Testis (tissue), 3 donors: ENCODE measurements around the gene ART4. TPM values are rescaled to one million over a fixed set of nuclear protein-coding genes. Genes with fewer than 3 reads are reported as not detected.

ENCODE experiments used
- DNase-seq: peaks from one replicate; pipeline ENCODE4 v3.0.0-alpha.2; 2019
- H3K27ac ChIP-seq, 2 donors: fragments of 200-600 bp; sonication (generic); one replicate each; pipeline ENCODE4 v1.5.1; 2019
- H3K27me3 ChIP-seq: fragments of 200-600 bp; sonication (generic); one replicate; pipeline ENCODE4 v1.5.1; 2019
- H3K36me3 ChIP-seq: fragments of 200-600 bp; sonication (generic); one replicate; pipeline ENCODE4 v1.5.1; 2017; ENCODE audit warnings: low read depth; ENCODE audit errors: missing control alignments
- H3K4me1 ChIP-seq: fragments of 200-600 bp; sonication (generic); one replicate; pipeline ENCODE4 v1.5.1; 2019
- H3K4me3 ChIP-seq, 2 donors: fragments of 200-600 bp; sonication (generic); one replicate each; pipeline ENCODE4 v1.5.1; 2017 to 2019
- H3K9me3 ChIP-seq: fragments of 200-600 bp; sonication (generic); one replicate; pipeline ENCODE4 v1.5.1; 2017
- CTCF ChIP-seq, 3 experiments: fragments of 450-650 bp in 2 of 3; fragments of 200-600 bp in 1 of 3; sonication (generic) in 1 of 3; IDR thresholded peaks; one replicate each; pipeline ENCODE4 v1.5.1; 2016 to 2019; ENCODE audit warnings: antibody characterized with exemption in 3 of 3, mild to moderate bottlenecking in 2 of 3, moderate library complexity in 1 of 3
- POLR2A ChIP-seq: fragments of 450-650 bp; IDR thresholded peaks from one replicate; pipeline ENCODE4 v1.6.1; 2017; ENCODE audit warnings: antibody characterized with exemption, mild to moderate bottlenecking, moderate library complexity
- WGBS, 2 donors: methylation state at CpG; one replicate each; pipeline ENCODE4 v1.1.5; 2018; 5-methylcytosine and 5-hydroxymethylcytosine counted together
- intact Hi-C: fragments of 100-400 bp; cut with DNase I; formaldehyde crosslinking; loops from one replicate; pipeline ENCODE4 v1.15.1; 2023; ENCODE audit warnings: low total_unique reads
- polyA plus RNA-seq: library from polyadenylated mRNA; stranded (reverse); fragments of 350-450 nt; fragmentation: Illumina TruSeq; extraction: RNeasy Lipid Tissue Mini Kit (QIAGEN cat#74804); gene quantifications from one replicate; pipeline ENCODE4 v1.2.3, GENCODE V29; 2014; ENCODE audit warnings: low read depth, low replicate concordance; ENCODE audit not compliant: insufficient read depth
- total RNA-seq, 2 donors: library from RNA; depleted of rRNA; stranded (reverse); fragments of >200 nt; gene quantifications; one replicate each; pipeline ENCODE4 v1.2.3, GENCODE V29; 2016

The ART4 gene
- total and polyA plus RNA-seq, 3 donors from 2014 or later, result 0.16 to 1.4 (median 0.57) TPM

- TF ChIP-seq POLR2A (no peak), CTCF (IDR thresholded peaks at IDR 0.05) (no peak)
- no peaks in the 10 kb centered on the region for H3K9me3 ChIP-seq
- peak; percentile 30 for DNase-seq
- H3K27me3 ChIP-seq, result no peaks in the 10 kb centered on the region
- peak within 1 kb of the TSS; percentile 83 to 85 for H3K27ac ChIP-seq
- peak within 1 kb of the TSS; percentile 42 to 59 for H3K4me3 ChIP-seq
- intact Hi-C loops, result no loop called here
- no peaks in the 10 kb centered on the region for H3K36me3 ChIP-seq
- WGBS, 2 donors, result 35 to 39% methylated on average over 6 of the region's 6 CpGs
- no peaks in the 10 kb centered on the region for H3K4me1 ChIP-seq
Measured at GRCh38 chr12:14885718-14886221, 42.4 kb upstream of the ART4 start, which contains the start of gene MGP. Gene MGP (minus strand): TSS chr12:14885854. CDS start chr12:14885791, 63 bp downstream.

GRCh38 chr12:14884458-14884878 lies 41.1 kb upstream of the ART4 start:
- no peaks in the 10 kb centered on the region for H3K27me3 ChIP-seq
- TF ChIP-seq CTCF (IDR thresholded peaks at IDR 0.05), result no peak
- TF ChIP-seq POLR2A, result no peak
- peak overlapping the region; percentile 42 to 59 for H3K4me3 ChIP-seq
- peak; percentile 87 for DNase-seq
- peak overlapping the region; percentile 83 to 85 for H3K27ac ChIP-seq
- WGBS, 2 donors, result 14 to 26% methylated on average over 5 of the region's 5 CpGs
- no peaks in the 10 kb centered on the region for H3K36me3 ChIP-seq
- no peaks in the 10 kb centered on the region for H3K9me3 ChIP-seq
- no peaks in the 10 kb centered on the region for H3K4me1 ChIP-seq
- intact Hi-C loops, result no loop called here

- H3K36me3 ChIP-seq, result no peaks in the 10 kb centered on the region
- peak overlapping the region; percentile 83 to 85 for H3K27ac ChIP-seq
- no peaks in the 10 kb centered on the region for H3K9me3 ChIP-seq
- no peak for TF ChIP-seq POLR2A
- TF ChIP-seq CTCF (IDR thresholded peaks at IDR 0.05), result no peak
- no peaks in the 10 kb centered on the region for H3K4me1 ChIP-seq
- H3K27me3 ChIP-seq, result no peaks in the 10 kb centered on the region
- DNase-seq, result no peak
- intact Hi-C loops, result no loop called here
- 59 to 65% methylated on average over 10 of the region's 10 CpGs for WGBS, 2 donors
- peak overlapping the region in 1 of 2 donors; percentile 59 for H3K4me3 ChIP-seq
Measured at GRCh38 chr12:14883686-14884085, 40.4 kb upstream of the ART4 start.

- Histone ChIP-seq H3K4me1 (no peaks in the 10 kb centered on the region), H3K9me3 (no peaks in the 10 kb centered on the region), H3K27ac (no peak overlapping the region), H3K27me3 (no peaks in the 10 kb centered on the region), H3K4me3 (no peak overlapping the region), H3K36me3 (no peaks in the 10 kb centered on the region)
- TF ChIP-seq CTCF (IDR thresholded peaks at IDR 0.05) (no peak), POLR2A (no peak)
- WGBS, 2 donors, result 78 to 83% methylated on average over 6 of the region's 6 CpGs
- intact Hi-C loops, result no loop called here
- DNase-seq, result no peak
Measured at GRCh38 chr12:14880890-14881453, 37.6 kb upstream of the ART4 start.
